ENCODE data around the gene OPTC. TPM values are rescaled to one million over a fixed set of nuclear protein-coding genes. Genes with fewer than 3 reads are reported as not detected.

The OPTC gene
- total RNA-seq, 3 donors from 2014 or later (not counting 1 experiment from before 2014, with no cell fraction given) = not detected

- H3K4me3 ChIP-seq (ENCODE audit: low read length) = no peak overlapping the region
- no peak overlapping the region for H3K4me3 Mint-ChIP-seq
- no peaks in the 10 kb centered on the region for H3K4me1 Mint-ChIP-seq
- H3K36me3 ChIP-seq (ENCODE audit: control insufficient read depth, insufficient read depth, low read length) = no peaks in the 10 kb centered on the region
- H3K36me3 Mint-ChIP-seq = no peaks in the 10 kb centered on the region
- H3K27ac Mint-ChIP-seq = no peak overlapping the region
- intact Hi-C loops (cut with micrococcal nuclease) = no loop called here
- H3K27me3 ChIP-seq (ENCODE audit: control insufficient read depth, insufficient read depth, low read length) = no peaks in the 10 kb centered on the region
- H3K4me1 ChIP-seq (ENCODE audit: control insufficient read depth, insufficient read depth, low read length) = no peaks in the 10 kb centered on the region
- no peaks in the 10 kb centered on the region for H3K9me3 ChIP-seq (ENCODE audit: control insufficient read depth, insufficient read depth, low read length)
- TF ChIP-seq, protein P1, sequence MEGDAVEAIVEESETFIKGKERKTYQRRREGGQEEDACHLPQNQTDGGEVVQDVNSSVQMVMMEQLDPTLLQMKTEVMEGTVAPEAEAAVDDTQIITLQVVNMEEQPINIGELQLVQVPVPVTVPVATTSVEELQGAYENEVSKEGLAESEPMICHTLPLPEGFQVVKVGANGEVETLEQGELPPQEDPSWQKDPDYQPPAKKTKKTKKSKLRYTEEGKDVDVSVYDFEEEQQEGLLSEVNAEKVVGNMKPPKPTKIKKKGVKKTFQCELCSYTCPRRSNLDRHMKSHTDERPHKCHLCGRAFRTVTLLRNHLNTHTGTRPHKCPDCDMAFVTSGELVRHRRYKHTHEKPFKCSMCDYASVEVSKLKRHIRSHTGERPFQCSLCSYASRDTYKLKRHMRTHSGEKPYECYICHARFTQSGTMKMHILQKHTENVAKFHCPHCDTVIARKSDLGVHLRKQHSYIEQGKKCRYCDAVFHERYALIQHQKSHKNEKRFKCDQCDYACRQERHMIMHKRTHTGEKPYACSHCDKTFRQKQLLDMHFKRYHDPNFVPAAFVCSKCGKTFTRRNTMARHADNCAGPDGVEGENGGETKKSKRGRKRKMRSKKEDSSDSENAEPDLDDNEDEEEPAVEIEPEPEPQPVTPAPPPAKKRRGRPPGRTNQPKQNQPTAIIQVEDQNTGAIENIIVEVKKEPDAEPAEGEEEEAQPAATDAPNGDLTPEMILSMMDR (IDR thresholded peaks at IDR 0.05) = no peak
- 86% methylated on average over 2 of the region's 3 CpGs for WGBS (ENCODE audit: insufficient coverage)
- no peak overlapping the region for H3K27ac ChIP-seq (ENCODE audit: low read length)
- DNase-seq = no peak
- no peak for ATAC-seq
- H3K9me3 Mint-ChIP-seq = no peaks in the 10 kb centered on the region
- H3K27me3 Mint-ChIP-seq (ENCODE audit: low read depth in 2 of 2) = peaks cover 0 to 6% of the 10 kb centered on the region in 2 donors
Observed at GRCh38 chr1:203554071-203554470, 60.1 kb downstream of the OPTC start.

GRCh38 chr1:203555076-203555475 is 61.1 kb downstream of the OPTC start:
- Mint-ChIP-seq H3K27ac (no peak overlapping the region), H3K4me1 (no peaks in the 10 kb centered on the region), H3K4me3 (no peak overlapping the region), H3K9me3 (no peaks in the 10 kb centered on the region), H3K27me3 (ENCODE audit: low read depth in 2 of 2) (peaks cover 0 to 10% of the 10 kb centered on the region in 2 donors), H3K36me3 (no peaks in the 10 kb centered on the region)
- no peak for ATAC-seq
- DNase-seq = no peak
- TF ChIP-seq, protein P1 (IDR thresholded peaks at IDR 0.05) = no peak
- H3K4me3 ChIP-seq (ENCODE audit: low read length) = no peak overlapping the region
- intact Hi-C loops (cut with micrococcal nuclease) = no loop called here
- WGBS (ENCODE audit: insufficient coverage) = 86% methylated on average over 8 of the region's 8 CpGs
- H3K27me3 ChIP-seq (ENCODE audit: control insufficient read depth, insufficient read depth, low read length) = no peaks in the 10 kb centered on the region
- H3K36me3 ChIP-seq (ENCODE audit: control insufficient read depth, insufficient read depth, low read length) = no peaks in the 10 kb centered on the region
- no peak overlapping the region for H3K27ac ChIP-seq (ENCODE audit: low read length)
- H3K4me1 ChIP-seq (ENCODE audit: control insufficient read depth, insufficient read depth, low read length) = no peaks in the 10 kb centered on the region
- no peaks in the 10 kb centered on the region for H3K9me3 ChIP-seq (ENCODE audit: control insufficient read depth, insufficient read depth, low read length)

- H3K9me3 Mint-ChIP-seq = no peaks in the 10 kb centered on the region
- Histone ChIP-seq H3K27ac (ENCODE audit: low read length) (no peak overlapping the region), H3K4me1 (ENCODE audit: control insufficient read depth, insufficient read depth, low read length) (no peaks in the 10 kb centered on the region), H3K4me3 (ENCODE audit: low read length) (no peak overlapping the region), H3K36me3 (ENCODE audit: control insufficient read depth, insufficient read depth, low read length) (no peaks in the 10 kb centered on the region), H3K9me3 (ENCODE audit: control insufficient read depth, insufficient read depth, low read length) (no peaks in the 10 kb centered on the region), H3K27me3 (ENCODE audit: control insufficient read depth, insufficient read depth, low read length) (no peaks in the 10 kb centered on the region)
- H3K36me3 Mint-ChIP-seq = no peaks in the 10 kb centered on the region
- DNase-seq (no peak), ATAC-seq (no peak)
- TF ChIP-seq, protein P1 (IDR thresholded peaks at IDR 0.05) = no peak
- WGBS (ENCODE audit: insufficient coverage) = 92% methylated on average over 7 of the region's 7 CpGs
- intact Hi-C loops (cut with micrococcal nuclease) = no loop called here
- no peak overlapping the region for H3K4me3 Mint-ChIP-seq
- H3K4me1 Mint-ChIP-seq = no peaks in the 10 kb centered on the region
- H3K27ac Mint-ChIP-seq = no peak overlapping the region
- H3K27me3 Mint-ChIP-seq (ENCODE audit: low read depth in 2 of 2) = peaks cover 0 to 10% of the 10 kb centered on the region in 2 donors
Observed at GRCh38 chr1:203555511-203556046, 61.6 kb downstream of the OPTC start.
